ENCODE results near the gene ABCC4. TPM values are rescaled to one million over a fixed set of nuclear protein-coding genes. Genes with fewer than 3 reads are reported as not detected.

ABCC4 gene
- total and polyA plus RNA-seq, 2 experiments from 2014 or later, result 4.3 to 12.2 TPM

DNA sequence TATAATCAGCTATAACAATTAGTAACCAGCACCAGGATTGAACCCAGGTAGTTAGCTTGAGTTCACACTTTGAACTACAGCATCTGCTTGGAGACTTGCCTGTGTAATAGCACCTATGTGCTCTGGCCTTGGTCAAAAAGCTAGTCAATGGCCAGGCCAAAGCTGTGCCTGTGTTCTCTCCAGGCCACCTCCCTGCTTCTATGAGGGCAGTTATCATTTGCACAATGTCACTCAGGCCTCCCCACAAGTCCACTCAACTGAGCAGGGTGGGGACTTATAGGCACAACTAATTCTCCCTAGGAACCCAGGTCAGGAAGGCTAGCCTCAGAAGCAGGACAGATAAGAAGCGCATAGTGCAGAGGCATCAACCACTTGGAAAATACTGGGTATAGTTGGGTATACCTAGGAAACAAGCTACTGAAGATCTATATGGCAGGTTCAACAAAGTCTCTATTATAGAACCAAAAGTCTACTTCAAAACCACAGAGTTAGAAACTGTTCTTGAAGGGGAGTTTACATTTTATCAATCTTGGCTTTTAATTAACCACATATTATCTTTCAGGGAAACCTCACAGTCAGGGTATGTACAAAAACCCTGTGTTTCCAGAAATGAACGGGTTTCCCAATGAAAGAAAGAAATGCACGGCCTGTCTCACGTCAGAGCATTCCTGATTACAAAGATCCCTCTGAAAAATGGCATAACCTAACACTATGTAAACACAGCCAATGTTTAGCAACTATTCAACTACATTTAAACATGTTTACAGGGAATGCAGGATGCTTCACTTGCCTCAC is 140.9 kb downstream of the ABCC4 start (continued):
- TF ChIP-seq, protein P1, sequence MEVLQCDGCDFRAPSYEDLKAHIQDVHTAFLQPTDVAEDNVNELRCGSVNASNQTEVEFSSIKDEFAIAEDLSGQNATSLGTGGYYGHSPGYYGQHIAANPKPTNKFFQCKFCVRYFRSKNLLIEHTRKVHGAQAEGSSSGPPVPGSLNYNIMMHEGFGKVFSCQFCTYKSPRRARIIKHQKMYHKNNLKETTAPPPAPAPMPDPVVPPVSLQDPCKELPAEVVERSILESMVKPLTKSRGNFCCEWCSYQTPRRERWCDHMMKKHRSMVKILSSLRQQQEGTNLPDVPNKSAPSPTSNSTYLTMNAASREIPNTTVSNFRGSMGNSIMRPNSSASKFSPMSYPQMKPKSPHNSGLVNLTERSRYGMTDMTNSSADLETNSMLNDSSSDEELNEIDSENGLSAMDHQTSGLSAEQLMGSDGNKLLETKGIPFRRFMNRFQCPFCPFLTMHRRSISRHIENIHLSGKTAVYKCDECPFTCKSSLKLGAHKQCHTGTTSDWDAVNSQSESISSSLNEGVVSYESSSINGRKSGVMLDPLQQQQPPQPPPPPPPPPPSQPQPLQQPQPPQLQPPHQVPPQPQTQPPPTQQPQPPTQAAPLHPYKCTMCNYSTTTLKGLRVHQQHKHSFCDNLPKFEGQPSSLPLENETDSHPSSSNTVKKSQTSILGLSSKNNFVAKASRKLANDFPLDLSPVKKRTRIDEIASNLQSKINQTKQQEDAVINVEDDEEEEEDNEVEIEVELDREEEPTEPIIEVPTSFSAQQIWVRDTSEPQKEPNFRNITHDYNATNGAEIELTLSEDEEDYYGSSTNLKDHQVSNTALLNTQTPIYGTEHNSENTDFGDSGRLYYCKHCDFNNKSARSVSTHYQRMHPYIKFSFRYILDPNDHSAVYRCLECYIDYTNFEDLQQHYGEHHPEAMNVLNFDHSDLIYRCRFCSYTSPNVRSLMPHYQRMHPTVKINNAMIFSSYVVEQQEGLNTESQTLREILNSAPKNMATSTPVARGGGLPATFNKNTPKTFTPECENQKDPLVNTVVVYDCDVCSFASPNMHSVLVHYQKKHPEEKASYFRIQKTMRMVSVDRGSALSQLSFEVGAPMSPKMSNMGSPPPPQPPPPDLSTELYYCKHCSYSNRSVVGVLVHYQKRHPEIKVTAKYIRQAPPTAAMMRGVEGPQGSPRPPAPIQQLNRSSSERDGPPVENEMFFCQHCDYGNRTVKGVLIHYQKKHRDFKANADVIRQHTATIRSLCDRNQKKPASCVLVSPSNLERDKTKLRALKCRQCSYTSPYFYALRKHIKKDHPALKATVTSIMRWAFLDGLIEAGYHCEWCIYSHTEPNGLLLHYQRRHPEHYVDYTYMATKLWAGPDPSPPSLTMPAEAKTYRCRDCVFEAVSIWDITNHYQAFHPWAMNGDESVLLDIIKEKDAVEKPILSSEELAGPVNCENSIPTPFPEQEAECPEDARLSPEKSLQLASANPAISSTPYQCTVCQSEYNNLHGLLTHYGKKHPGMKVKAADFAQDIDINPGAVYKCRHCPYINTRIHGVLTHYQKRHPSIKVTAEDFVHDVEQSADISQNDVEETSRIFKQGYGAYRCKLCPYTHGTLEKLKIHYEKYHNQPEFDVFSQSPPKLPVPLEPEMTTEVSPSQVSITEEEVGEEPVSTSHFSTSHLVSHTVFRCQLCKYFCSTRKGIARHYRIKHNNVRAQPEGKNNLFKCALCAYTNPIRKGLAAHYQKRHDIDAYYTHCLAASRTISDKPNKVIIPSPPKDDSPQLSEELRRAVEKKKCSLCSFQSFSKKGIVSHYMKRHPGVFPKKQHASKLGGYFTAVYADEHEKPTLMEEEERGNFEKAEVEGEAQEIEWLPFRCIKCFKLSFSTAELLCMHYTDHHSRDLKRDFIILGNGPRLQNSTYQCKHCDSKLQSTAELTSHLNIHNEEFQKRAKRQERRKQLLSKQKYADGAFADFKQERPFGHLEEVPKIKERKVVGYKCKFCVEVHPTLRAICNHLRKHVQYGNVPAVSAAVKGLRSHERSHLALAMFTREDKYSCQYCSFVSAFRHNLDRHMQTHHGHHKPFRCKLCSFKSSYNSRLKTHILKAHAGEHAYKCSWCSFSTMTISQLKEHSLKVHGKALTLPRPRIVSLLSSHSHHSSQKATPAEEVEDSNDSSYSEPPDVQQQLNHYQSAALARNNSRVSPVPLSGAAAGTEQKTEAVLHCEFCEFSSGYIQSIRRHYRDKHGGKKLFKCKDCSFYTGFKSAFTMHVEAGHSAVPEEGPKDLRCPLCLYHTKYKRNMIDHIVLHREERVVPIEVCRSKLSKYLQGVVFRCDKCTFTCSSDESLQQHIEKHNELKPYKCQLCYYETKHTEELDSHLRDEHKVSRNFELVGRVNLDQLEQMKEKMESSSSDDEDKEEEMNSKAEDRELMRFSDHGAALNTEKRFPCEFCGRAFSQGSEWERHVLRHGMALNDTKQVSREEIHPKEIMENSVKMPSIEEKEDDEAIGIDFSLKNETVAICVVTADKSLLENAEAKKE (CRISPR knock-in tag; IDR thresholded peaks at IDR 0.05), result no peak
- TF ChIP-seq JUNB (IDR thresholded peaks at IDR 0.05; ENCODE audit: unreplicated experiment) (no peak), ZNF114 (CRISPR knock-in tag; IDR thresholded peaks at IDR 0.05) (no peak), STAT1 (IDR thresholded peaks at IDR 0.05; ENCODE audit: unreplicated experiment) (no peak)

DNA sequence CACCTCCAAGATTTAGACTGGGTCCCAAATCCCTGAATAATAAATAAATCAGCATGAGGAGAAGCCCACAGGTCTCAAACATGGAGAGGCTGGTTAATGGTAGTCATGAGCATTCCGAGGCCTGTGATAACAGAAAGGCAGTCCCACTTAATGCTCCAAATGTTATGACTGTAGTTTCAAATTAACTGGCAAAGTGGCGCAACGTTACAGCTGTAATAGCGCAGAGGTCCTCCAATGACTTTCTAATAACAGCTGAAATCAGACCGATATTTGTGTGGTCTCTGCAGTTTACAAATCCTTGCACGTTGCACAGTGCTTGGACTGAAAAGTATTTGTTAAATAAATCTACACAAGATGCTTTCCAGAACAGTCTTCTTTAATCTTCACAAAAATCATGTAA is 141.8 kb downstream of the ABCC4 start:
- Mint-ChIP-seq H3K27me3 (ENCODE audit: insufficient read depth, low read depth, poor library complexity) (peaks cover 3% of the 10 kb centered on the region), H3K9me3 (no peaks in the 10 kb centered on the region), H3K4me3 (no peak overlapping the region), H3K4me1 (peaks cover 9% of the 10 kb centered on the region), H3K36me3 (ENCODE audit: low read depth) (no peaks in the 10 kb centered on the region), H3K27ac (no peak overlapping the region)
- H3K4me3 ChIP-seq, result no peak overlapping the region
- no peak for ATAC-seq
- peaks cover 12% of the 10 kb centered on the region; the same call in 1 of the 2 replicates for H3K4me1 ChIP-seq (ENCODE audit: insufficient read depth)
- H3K79me2 ChIP-seq (replicated peaks; ENCODE audit: insufficient read depth), result no peaks in the 10 kb centered on the region
- no peak overlapping the region for H3K4me2 ChIP-seq
- no peak overlapping the region for H3K27ac ChIP-seq (ENCODE audit: low read depth)
- TF ChIP-seq, protein P2, sequence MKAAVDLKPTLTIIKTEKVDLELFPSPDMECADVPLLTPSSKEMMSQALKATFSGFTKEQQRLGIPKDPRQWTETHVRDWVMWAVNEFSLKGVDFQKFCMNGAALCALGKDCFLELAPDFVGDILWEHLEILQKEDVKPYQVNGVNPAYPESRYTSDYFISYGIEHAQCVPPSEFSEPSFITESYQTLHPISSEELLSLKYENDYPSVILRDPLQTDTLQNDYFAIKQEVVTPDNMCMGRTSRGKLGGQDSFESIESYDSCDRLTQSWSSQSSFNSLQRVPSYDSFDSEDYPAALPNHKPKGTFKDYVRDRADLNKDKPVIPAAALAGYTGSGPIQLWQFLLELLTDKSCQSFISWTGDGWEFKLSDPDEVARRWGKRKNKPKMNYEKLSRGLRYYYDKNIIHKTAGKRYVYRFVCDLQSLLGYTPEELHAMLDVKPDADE (IDR thresholded peaks at IDR 0.05), result no peak
- TF ChIP-seq CREB1 (CRISPR knock-in tag; IDR thresholded peaks at IDR 0.05; ENCODE audit: low read depth) (no peak), ZNF114 (CRISPR knock-in tag; IDR thresholded peaks at IDR 0.05) (no peak), ZNF331 (CRISPR knock-in tag; IDR thresholded peaks at IDR 0.05; ENCODE audit: low read depth) (no peak), NANOG (IDR thresholded peaks at IDR 0.05; ENCODE audit: borderline replicate concordance) (no peak), EZH2phosphoT487 (IDR thresholded peaks at IDR 0.05; ENCODE audit: unreplicated experiment) (no peak), EZH2 (IDR thresholded peaks at IDR 0.05; ENCODE audit: low read depth, unreplicated experiment) (no peak), JUNB (IDR thresholded peaks at IDR 0.05; ENCODE audit: unreplicated experiment) (no peak)
- TF ChIP-seq, protein P3, sequence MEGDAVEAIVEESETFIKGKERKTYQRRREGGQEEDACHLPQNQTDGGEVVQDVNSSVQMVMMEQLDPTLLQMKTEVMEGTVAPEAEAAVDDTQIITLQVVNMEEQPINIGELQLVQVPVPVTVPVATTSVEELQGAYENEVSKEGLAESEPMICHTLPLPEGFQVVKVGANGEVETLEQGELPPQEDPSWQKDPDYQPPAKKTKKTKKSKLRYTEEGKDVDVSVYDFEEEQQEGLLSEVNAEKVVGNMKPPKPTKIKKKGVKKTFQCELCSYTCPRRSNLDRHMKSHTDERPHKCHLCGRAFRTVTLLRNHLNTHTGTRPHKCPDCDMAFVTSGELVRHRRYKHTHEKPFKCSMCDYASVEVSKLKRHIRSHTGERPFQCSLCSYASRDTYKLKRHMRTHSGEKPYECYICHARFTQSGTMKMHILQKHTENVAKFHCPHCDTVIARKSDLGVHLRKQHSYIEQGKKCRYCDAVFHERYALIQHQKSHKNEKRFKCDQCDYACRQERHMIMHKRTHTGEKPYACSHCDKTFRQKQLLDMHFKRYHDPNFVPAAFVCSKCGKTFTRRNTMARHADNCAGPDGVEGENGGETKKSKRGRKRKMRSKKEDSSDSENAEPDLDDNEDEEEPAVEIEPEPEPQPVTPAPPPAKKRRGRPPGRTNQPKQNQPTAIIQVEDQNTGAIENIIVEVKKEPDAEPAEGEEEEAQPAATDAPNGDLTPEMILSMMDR (conservative IDR thresholded peaks at IDR 0.05; ENCODE audit: low read depth in 2 of 2), result no peak
- no peaks in the 10 kb centered on the region for H3F3A ChIP-seq (replicated peaks; ENCODE audit: low read depth)
- H3K36me3 ChIP-seq (ENCODE audit: insufficient read depth), result no peaks in the 10 kb centered on the region
- H2AFZ ChIP-seq, result no peak overlapping the region
- H3K9me2 ChIP-seq (ENCODE audit: insufficient read depth), result no peaks in the 10 kb centered on the region
- no peaks in the 10 kb centered on the region for H4K20me1 ChIP-seq (replicated peaks; ENCODE audit: insufficient read depth)
- peaks cover 11% of the 10 kb centered on the region; the same call in 1 of the 2 replicates for H3K27me3 ChIP-seq (ENCODE audit: insufficient read depth)
- DNase-seq (ENCODE audit: low spot score), result no peak
